ENCODE measurements around the gene FOXF1.

FOXF1 gene

GRCh38 chr16:86534779-86535615 is 24.7 kb downstream of the FOXF1 start:
- DNase-seq: no peak

GRCh38 chr16:86536621-86537020 is 26.3 kb downstream of the FOXF1 start:
- DNase-seq: no peak

- no peak for DNase-seq
These were observed 27.2 kb downstream of the FOXF1 start for GRCh38 chr16:86537486-86537885.

GRCh38 chr16:86538196-86538780 is 28.0 kb downstream of the FOXF1 start:
- no peak for DNase-seq

- peak in 1 of 2 experiments; percentile 2 for DNase-seq
These were observed 30.6 kb downstream of the FOXF1 start for GRCh38 chr16:86540894-86541293.

GRCh38 chr16:86541560-86541959 is 31.2 kb downstream of the FOXF1 start:
- no peak for DNase-seq

GRCh38 chr16:86542756-86543750 is 32.7 kb downstream of the FOXF1 start:
- DNase-seq: no peak

- DNase-seq: no peak
These were observed 35.2 kb downstream of the FOXF1 start for GRCh38 chr16:86545481-86545880.

- no peak for DNase-seq
These were observed 35.8 kb downstream of the FOXF1 start for GRCh38 chr16:86545954-86546637.

- DNase-seq: no peak
These were observed 36.3 kb downstream of the FOXF1 start for GRCh38 chr16:86546638-86547013.

GRCh38 chr16:86547286-86547685 is 37.0 kb downstream of the FOXF1 start:
- DNase-seq: no peak

- DNase-seq: no peak
These were observed 39.0 kb downstream of the FOXF1 start for GRCh38 chr16:86549076-86549892.

- no peak for DNase-seq
These were observed 39.5 kb downstream of the FOXF1 start for GRCh38 chr16:86549893-86550190.

- DNase-seq: no peak
These were observed 40.0 kb downstream of the FOXF1 start for GRCh38 chr16:86550281-86550680.

- no peak for DNase-seq
These were observed 43.0 kb downstream of the FOXF1 start for GRCh38 chr16:86553356-86553755.

- DNase-seq: no peak
These were observed 44.2 kb downstream of the FOXF1 start for GRCh38 chr16:86554599-86554916.

- peak; percentile 51 to 88 for DNase-seq
These were observed 44.8 kb downstream of the FOXF1 start, which contains the start of gene MTHFSD for GRCh38 chr16:86554917-86555703. MTHFSD (minus strand) TSS chr16:86555235; CDS start chr16:86555184, 51 bp downstream.

GRCh38 chr16:86555704-86556075 is 45.4 kb downstream of the FOXF1 start:
- no peak for DNase-seq

GRCh38 chr16:86556576-86556975 is 46.2 kb downstream of the FOXF1 start:
- no peak for DNase-seq

- DNase-seq: no peak
These were observed 47.3 kb downstream of the FOXF1 start for GRCh38 chr16:86557587-86557986.

All from NCI-H526 (cell line).